ENCODE results near the gene TAL1. TPM values are rescaled to one million over a fixed set of nuclear protein-coding genes. Genes with fewer than 3 reads are reported as not detected.
A peak's percentile ranks its signal among the peaks of the same experiment; 100 is the strongest.
"Not testable (repeated sequence)": the region's sequence is repeated elsewhere in the genome, so short reads cannot be mapped to it uniquely, and the experiment has no call there.

TAL1 gene
- total and polyA plus RNA-seq, 2 donors (not counting 1 experiment from before 2014, with no cell fraction given), result 0.01 TPM; not detected in 1

DNA sequence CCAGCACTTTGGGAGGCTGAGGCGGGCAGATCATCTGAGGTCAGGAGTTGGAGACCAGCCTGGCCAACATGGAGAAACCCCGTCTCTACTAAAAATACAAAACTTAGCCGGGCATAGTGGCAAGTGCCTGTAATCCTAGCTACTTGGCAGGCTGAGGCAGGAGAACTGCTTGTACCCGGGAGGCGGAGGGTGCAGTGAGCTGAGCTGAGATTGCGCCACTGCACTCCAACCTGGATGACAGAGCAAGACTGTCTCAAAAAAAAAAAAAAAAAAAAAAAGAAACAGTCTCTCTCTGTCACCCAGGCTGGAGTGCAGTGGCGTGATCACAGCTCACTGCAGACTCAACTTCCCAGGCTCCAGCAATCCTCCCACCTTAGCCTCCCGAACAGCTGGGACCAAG lies 33.5 kb upstream of the TAL1 start:
- not testable (repeated sequence) for H3K9ac ChIP-seq (ENCODE audit: insufficient read depth, low read length); H2AFZ ChIP-seq (ENCODE audit: low read length); DNase-seq (ENCODE audit: low read depth in 2 of 2); H3K27ac ChIP-seq (ENCODE audit: insufficient read depth, low read length); H3K27me3 ChIP-seq (ENCODE audit: control insufficient read depth, insufficient read depth, low read length); H3K4me1 ChIP-seq (ENCODE audit: control insufficient read depth, extremely low read depth, insufficient read depth, low read length); H3K36me3 ChIP-seq (ENCODE audit: control insufficient read depth, insufficient read depth, low read length); H3K79me2 ChIP-seq (ENCODE audit: control insufficient read depth, insufficient read depth, low read length); H4K20me1 ChIP-seq (ENCODE audit: control insufficient read depth, extremely low read depth, insufficient read depth, low read length); H3K4me3 ChIP-seq (replicated peaks in 1 of 4; ENCODE audit: control extremely low read depth in 1 of 4, insufficient read depth in 1 of 4, low read depth in 3 of 4, low read length in 4 of 4); H3K9me3 ChIP-seq (ENCODE audit: control insufficient read depth, insufficient read depth, low read depth, low read length); H3K4me2 ChIP-seq (ENCODE audit: extremely low read depth, insufficient read depth, low read length)

DNA sequence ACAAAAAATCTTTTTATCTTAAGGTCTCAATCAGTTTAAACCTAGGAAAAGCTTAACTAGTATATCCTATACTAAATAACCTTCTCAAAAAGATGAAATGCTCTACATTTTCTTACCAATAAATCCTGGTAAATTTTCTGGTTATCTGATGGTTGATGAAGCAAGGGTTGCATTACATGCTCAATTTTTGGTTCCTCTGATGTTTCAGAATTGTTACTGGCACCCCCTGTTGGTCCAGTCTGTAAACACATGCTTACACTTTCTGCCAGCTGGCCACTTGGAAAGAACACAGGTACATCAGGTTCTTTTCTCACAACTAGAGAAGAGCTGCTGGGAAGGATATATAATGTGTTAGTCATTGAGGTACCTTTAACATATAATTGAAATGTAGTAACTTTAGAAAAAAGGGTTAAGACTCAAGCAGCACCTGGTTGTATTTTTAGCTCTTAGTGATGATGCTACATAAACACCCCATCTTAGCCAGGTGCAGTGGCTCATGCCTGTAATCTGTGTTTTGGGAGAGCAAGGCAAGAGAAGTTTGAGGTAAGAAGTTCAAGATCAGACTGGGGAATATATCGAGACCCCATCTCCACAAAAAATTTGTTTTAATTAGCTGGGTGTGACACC lies 30.9 kb upstream of the TAL1 start:
- TF ChIP-seq EZH2 (IDR thresholded peaks at IDR 0.05; ENCODE audit: low read length, missing control alignments) (no peak), CTCF (conservative IDR thresholded peaks at IDR 0.05 in 1 of 2, IDR thresholded peaks at IDR 0.05 in 1 of 2; ENCODE audit: low read depth in 1 of 2, low read length in 2 of 2) (peak; percentile 63 to 74)
- no peaks in the 10 kb centered on the region for H4K20me1 ChIP-seq (ENCODE audit: control insufficient read depth, extremely low read depth, insufficient read depth, low read length)
- H3K27ac ChIP-seq (ENCODE audit: insufficient read depth, low read length), result no peak overlapping the region
- peak; percentile 29 to 49 for DNase-seq (ENCODE audit: low read depth in 2 of 2)
- H3K4me3 ChIP-seq (replicated peaks in 1 of 4; ENCODE audit: control extremely low read depth in 1 of 4, insufficient read depth in 1 of 4, low read depth in 3 of 4, low read length in 4 of 4), result no peak overlapping the region
- no peaks in the 10 kb centered on the region for H3K27me3 ChIP-seq (ENCODE audit: control insufficient read depth, insufficient read depth, low read length)
- no peaks in the 10 kb centered on the region for H3K79me2 ChIP-seq (ENCODE audit: control insufficient read depth, insufficient read depth, low read length)
- no peak overlapping the region for H3K4me2 ChIP-seq (ENCODE audit: extremely low read depth, insufficient read depth, low read length)
- no peak overlapping the region for H2AFZ ChIP-seq (ENCODE audit: low read length)
- no peaks in the 10 kb centered on the region for H3K4me1 ChIP-seq (ENCODE audit: control insufficient read depth, extremely low read depth, insufficient read depth, low read length)
- H3K9me3 ChIP-seq (ENCODE audit: control insufficient read depth, insufficient read depth, low read depth, low read length), result no peaks in the 10 kb centered on the region
- H3K36me3 ChIP-seq (ENCODE audit: control insufficient read depth, insufficient read depth, low read length), result peaks cover 3% of the 10 kb centered on the region
- no peak overlapping the region for H3K9ac ChIP-seq (ENCODE audit: insufficient read depth, low read length)

- Histone ChIP-seq H3K4me1 (ENCODE audit: control insufficient read depth, extremely low read depth, insufficient read depth, low read length) (no peaks in the 10 kb centered on the region), H3K27me3 (ENCODE audit: control insufficient read depth, insufficient read depth, low read length) (no peaks in the 10 kb centered on the region), H3K4me2 (ENCODE audit: extremely low read depth, insufficient read depth, low read length) (no peak overlapping the region), H2AFZ (ENCODE audit: low read length) (no peak overlapping the region), H3K36me3 (ENCODE audit: control insufficient read depth, insufficient read depth, low read length) (peaks cover 2% of the 10 kb centered on the region), H3K27ac (ENCODE audit: insufficient read depth, low read length) (no peak overlapping the region), H3K9me3 (ENCODE audit: control insufficient read depth, insufficient read depth, low read depth, low read length) (no peaks in the 10 kb centered on the region), H3K4me3 (replicated peaks in 1 of 4; ENCODE audit: control extremely low read depth in 1 of 4, insufficient read depth in 1 of 4, low read depth in 3 of 4, low read length in 4 of 4) (no peak overlapping the region), H3K79me2 (ENCODE audit: control insufficient read depth, insufficient read depth, low read length) (no peaks in the 10 kb centered on the region), H4K20me1 (ENCODE audit: control insufficient read depth, extremely low read depth, insufficient read depth, low read length) (no peaks in the 10 kb centered on the region), H3K9ac (ENCODE audit: insufficient read depth, low read length) (no peak overlapping the region)
- TF ChIP-seq CTCF (conservative IDR thresholded peaks at IDR 0.05 in 1 of 2, IDR thresholded peaks at IDR 0.05 in 1 of 2; ENCODE audit: low read depth in 1 of 2, low read length in 2 of 2) (no peak), EZH2 (IDR thresholded peaks at IDR 0.05; ENCODE audit: low read length, missing control alignments) (no peak)
- DNase-seq (ENCODE audit: low read depth in 2 of 2), result peak in 1 of 2 donors; percentile 19
Observed at GRCh38 chr1:47257224-47257623, 25.2 kb upstream of the TAL1 start.

Measured in fibroblast of lung (primary cell).